Endodermal cell (in vitro differentiated cells): ENCODE results near the gene STC2. TPM values are rescaled to one million over a fixed set of nuclear protein-coding genes. Genes with fewer than 3 reads are reported as not detected.
A peak's percentile ranks its signal among the peaks of the same experiment; 100 is the strongest.

Experiments used
- DNase-seq: peaks from one replicate; pipeline ENCODE4 v3.0.0-alpha.2; 2017
- H3K27ac ChIP-seq: 2 replicates; pipeline ENCODE4 v1.5.1; 2013; ENCODE audit warnings: mild to moderate bottlenecking, low read depth, low read length, moderate library complexity
- H3K27me3 ChIP-seq: 2 replicates; pipeline ENCODE4 v1.6.1; 2013; ENCODE audit warnings: mild to moderate bottlenecking, low read length, moderate library complexity; ENCODE audit not compliant: insufficient read depth, control insufficient read depth, poor library complexity, severe bottlenecking
- H3K36me3 ChIP-seq: 2 replicates; pipeline ENCODE4 v1.7.0; 2013; ENCODE audit warnings: mild to moderate bottlenecking, low read length, moderate library complexity; ENCODE audit not compliant: control insufficient read depth, insufficient read depth
- H3K4me1 ChIP-seq: one replicate; pipeline ENCODE4 v1.7.0; 2013; ENCODE audit warnings: low read length; ENCODE audit not compliant: control insufficient read depth, insufficient read depth
- H3K4me3 ChIP-seq: 2 replicates; pipeline ENCODE4 v1.5.1; 2013; ENCODE audit warnings: mild to moderate bottlenecking, low read length, moderate library complexity
- H3K9ac ChIP-seq: 2 replicates; pipeline ENCODE4 v1.6.1; 2013; ENCODE audit warnings: mild to moderate bottlenecking, low read length, moderate library complexity; ENCODE audit not compliant: poor library complexity, severe bottlenecking; ENCODE audit errors: extremely low read depth
- H3K9me3 ChIP-seq: 2 replicates; pipeline ENCODE4 v1.6.1; 2013; ENCODE audit warnings: mild to moderate bottlenecking, low read length, moderate library complexity; ENCODE audit not compliant: control insufficient read depth
- H3K27ac Mint-ChIP-seq: 2 replicates; pipeline ENCODE4 v1.8.0; 2020; ENCODE audit warnings: mixed read lengths
- H3K27me3 Mint-ChIP-seq: 2 replicates; pipeline ENCODE4 v1.8.0; 2021; ENCODE audit warnings: mild to moderate bottlenecking, mixed read lengths; ENCODE audit not compliant: insufficient read depth
- H3K36me3 Mint-ChIP-seq: 2 replicates; pipeline ENCODE4 v1.8.0; 2020; ENCODE audit warnings: low read depth, mixed read lengths
- H3K4me1 Mint-ChIP-seq: 2 replicates; pipeline ENCODE4 v1.8.0; 2020; ENCODE audit warnings: mixed read lengths
- H3K4me3 Mint-ChIP-seq: 2 replicates; pipeline ENCODE4 v1.8.0; 2020; ENCODE audit warnings: mild to moderate bottlenecking, moderate library complexity, mixed read lengths
- H3K9me3 Mint-ChIP-seq: 2 replicates; pipeline ENCODE4 v1.8.0; 2020; ENCODE audit warnings: mild to moderate bottlenecking, mixed read lengths
- CTCF ChIP-seq: fragments of 200-600 bp; sonication (generic); conservative IDR thresholded peaks from 2 replicates; pipeline ENCODE4 v1.5.0; 2021; ENCODE audit warnings: antibody characterized with exemption, mild to moderate bottlenecking
- WGBS, 2 experiments: methylation state at CpG; one replicate each; pipeline versions ENCODE4 v1.1.5 to v1.1.7; 2013; ENCODE audit warnings: missing lambda C conversion rate in 2 of 2, mixed read lengths in 1 of 2; ENCODE audit not compliant: insufficient coverage in 1 of 2, insufficient read length in 1 of 2; 5-methylcytosine and 5-hydroxymethylcytosine counted together
- total RNA-seq, 2 donors: library from RNA; stranded (reverse); fragmentation: NEBNext Ultra II Directional in 1 of 2; extraction: Animal tissue kit (Norgen Biotek cat#: 25700) in 1 of 2; gene quantifications; 2 replicates in 1 of 2; 3 replicates in 1 of 2; pipeline ENCODE4 v1.2.1, GENCODE V29; 2021

The STC2 gene
- total RNA-seq, 2 donors from 2014 or later, result 4.6 to 4.8 TPM

GRCh38 chr5:173315495-173316338 lies 12.5 kb downstream of the STC2 start:
- no peak overlapping the region for H3K4me3 ChIP-seq
- peak overlapping the region; percentile 55 for H3K27ac ChIP-seq
- DNase-seq, result peak; percentile 58
- H3K36me3 ChIP-seq, result no peaks in the 10 kb centered on the region
- Mint-ChIP-seq H3K4me1 (peaks cover 8% of the 10 kb centered on the region), H3K27me3 (peaks cover 6% of the 10 kb centered on the region), H3K4me3 (no peak overlapping the region), H3K27ac (no peak overlapping the region), H3K36me3 (no peaks in the 10 kb centered on the region), H3K9me3 (no peaks in the 10 kb centered on the region)
- H3K4me1 ChIP-seq, result no peaks in the 10 kb centered on the region
- H3K9me3 ChIP-seq, result no peaks in the 10 kb centered on the region
- WGBS, 2 experiments, result 65 to 72% methylated on average over 15 to 21 of the region's 21 CpGs
- H3K9ac ChIP-seq, result no peak overlapping the region
- no peaks in the 10 kb centered on the region for H3K27me3 ChIP-seq
- no peak for TF ChIP-seq CTCF

- WGBS, 2 experiments, result 90 to 94% methylated on average over 9 to 12 of the region's 12 CpGs
- H3K4me1 ChIP-seq, result no peaks in the 10 kb centered on the region
- H3K9ac ChIP-seq, result no peak overlapping the region
- Mint-ChIP-seq H3K27ac (no peak overlapping the region), H3K27me3 (peaks cover 8% of the 10 kb centered on the region), H3K4me3 (no peak overlapping the region), H3K36me3 (no peaks in the 10 kb centered on the region), H3K9me3 (no peaks in the 10 kb centered on the region), H3K4me1 (peaks cover 8% of the 10 kb centered on the region)
- no peak overlapping the region for H3K27ac ChIP-seq
- no peak for TF ChIP-seq CTCF
- no peak overlapping the region for H3K4me3 ChIP-seq
- DNase-seq, result peak; percentile 37
- no peaks in the 10 kb centered on the region for H3K27me3 ChIP-seq
- H3K36me3 ChIP-seq, result no peaks in the 10 kb centered on the region
- H3K9me3 ChIP-seq, result no peaks in the 10 kb centered on the region
Measured at GRCh38 chr5:173314166-173314952, 13.9 kb downstream of the STC2 start.

GRCh38 chr5:173313351-173313801 lies 14.8 kb downstream of the STC2 start:
- no peaks in the 10 kb centered on the region for H3K4me1 ChIP-seq
- no peaks in the 10 kb centered on the region for H3K36me3 ChIP-seq
- no peak overlapping the region for H3K4me3 ChIP-seq
- Mint-ChIP-seq H3K4me3 (no peak overlapping the region), H3K27me3 (peaks cover 14% of the 10 kb centered on the region), H3K36me3 (no peaks in the 10 kb centered on the region), H3K4me1 (peaks cover 8% of the 10 kb centered on the region), H3K27ac (no peak overlapping the region), H3K9me3 (peaks cover 4% of the 10 kb centered on the region)
- H3K27ac ChIP-seq, result no peak overlapping the region
- 86 to 89% methylated on average over 3 of the region's 3 CpGs for WGBS, 2 experiments
- no peaks in the 10 kb centered on the region for H3K27me3 ChIP-seq
- H3K9me3 ChIP-seq, result no peaks in the 10 kb centered on the region
- no peak for TF ChIP-seq CTCF
- DNase-seq, result no peak
- no peak overlapping the region for H3K9ac ChIP-seq
